Measurements from ENCODE around the gene HSPD1.

- TF ChIP-seq, protein P1, sequence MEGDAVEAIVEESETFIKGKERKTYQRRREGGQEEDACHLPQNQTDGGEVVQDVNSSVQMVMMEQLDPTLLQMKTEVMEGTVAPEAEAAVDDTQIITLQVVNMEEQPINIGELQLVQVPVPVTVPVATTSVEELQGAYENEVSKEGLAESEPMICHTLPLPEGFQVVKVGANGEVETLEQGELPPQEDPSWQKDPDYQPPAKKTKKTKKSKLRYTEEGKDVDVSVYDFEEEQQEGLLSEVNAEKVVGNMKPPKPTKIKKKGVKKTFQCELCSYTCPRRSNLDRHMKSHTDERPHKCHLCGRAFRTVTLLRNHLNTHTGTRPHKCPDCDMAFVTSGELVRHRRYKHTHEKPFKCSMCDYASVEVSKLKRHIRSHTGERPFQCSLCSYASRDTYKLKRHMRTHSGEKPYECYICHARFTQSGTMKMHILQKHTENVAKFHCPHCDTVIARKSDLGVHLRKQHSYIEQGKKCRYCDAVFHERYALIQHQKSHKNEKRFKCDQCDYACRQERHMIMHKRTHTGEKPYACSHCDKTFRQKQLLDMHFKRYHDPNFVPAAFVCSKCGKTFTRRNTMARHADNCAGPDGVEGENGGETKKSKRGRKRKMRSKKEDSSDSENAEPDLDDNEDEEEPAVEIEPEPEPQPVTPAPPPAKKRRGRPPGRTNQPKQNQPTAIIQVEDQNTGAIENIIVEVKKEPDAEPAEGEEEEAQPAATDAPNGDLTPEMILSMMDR (conservative IDR thresholded peaks at IDR 0.05 in 1 of 2, IDR thresholded peaks at IDR 0.05 in 1 of 2; ENCODE audit: extremely low read depth in 1 of 2, insufficient read depth in 1 of 2, low read depth in 1 of 2, low read length in 2 of 2), result no peak
- TF ChIP-seq EZH2 (IDR thresholded peaks at IDR 0.05; ENCODE audit: borderline replicate concordance, low read length), result no peak
Measured at GRCh38 chr2:197547163-197547900, 47.7 kb upstream of the HSPD1 start.
